Pancreas (tissue), 10 donors: ENCODE data around the gene LUZP2. TPM values are rescaled to one million over a fixed set of nuclear protein-coding genes. Genes with fewer than 3 reads are reported as not detected.

ENCODE experiments used
- ATAC-seq, 4 donors: fragments of 200-7000 bp; cut with Tn5 transposase; one replicate each; pipeline versions ENCODE4 v1.8.0 to v1.9.1; 2020; ENCODE audit warnings: mild to moderate bottlenecking in 4 of 4, moderate library complexity in 4 of 4
- DNase-seq, 6 donors: peaks; one replicate each; pipeline ENCODE4 v3.0.0-alpha.2; 2020
- FAIRE-seq: peaks from 2 replicates; lab custom pipeline; 2012; peaks lifted over from hg19 to GRCh38; lab: Jason Lieb, UNC
- H3K27ac ChIP-seq, 4 donors: fragments of 200-600 bp; sonication (generic); 1 replicate in 3 of 4; 2 replicates in 1 of 4; pipeline versions ENCODE4 v1.5.0 to v1.8.0; 2020
- H3K27me3 ChIP-seq, 4 donors: fragments of 200-600 bp; one replicate each; pipeline ENCODE4 v1.8.0; 2021
- H3K36me3 ChIP-seq, 3 donors: fragments of 200-600 bp; sonication (generic) in 1 of 3; one replicate each; pipeline versions ENCODE4 v1.5.0 to v1.8.0; 2020 to 2021
- H3K4me1 ChIP-seq, 3 donors: fragments of 200-600 bp; one replicate each; pipeline ENCODE4 v1.8.0; 2021
- H3K4me3 ChIP-seq, 4 donors: fragments of 200-600 bp; sonication (generic) in 2 of 4; one replicate each; pipeline versions ENCODE4 v1.5.0 to v1.8.0; 2020 to 2021
- H3K9me3 ChIP-seq, 4 donors: fragments of 200-600 bp; one replicate each; pipeline ENCODE4 v1.8.0; 2021
- CTCF ChIP-seq, 4 donors: fragments of 200-600 bp; sonication (generic) in 3 of 4; IDR thresholded peaks; one replicate each; pipeline versions ENCODE4 v1.5.0 to v1.8.0; 2021; ENCODE audit warnings: antibody characterized with exemption in 4 of 4
- WGBS, 2 donors: extraction: QIAGEN DNeasy Blood & Tissue Kit; methylation state at CpG; one replicate each; pipeline ENCODE4 v1.1.7; 2013; 5-methylcytosine and 5-hydroxymethylcytosine counted together
- intact Hi-C, 3 donors: fragments of 100-400 bp; cut with DNase I; formaldehyde crosslinking; loops; one replicate each; pipeline versions ENCODE4 v1.11.1 to v1.14.2; 2022
- polyA plus RNA-seq, 2 donors: library from polyadenylated mRNA; stranded (reverse); fragments of 200-250 nt; gene quantifications; one replicate each; pipeline ENCODE4 v1.2.3, GENCODE V29; 2013
- total RNA-seq, 6 donors: library from RNA; stranded (reverse); fragmentation: NEBNext Ultra II Directional in 4 of 6; extraction: Animal tissue kit (Norgen Biotek cat#: 25700) in 4 of 6; gene quantifications; one replicate each; pipeline versions ENCODE4 v1.2.1 to v1.2.4, GENCODE V29; 2021 to 2023
- donor health status: healthy with polysubstance abuse.
- donor health status: DM: no; HTN: no; CAD: no; lungs with moderate emphysema.
- donor health status: DM: no; HTN: no; CAD: no.
- donor health status: control.
- donor health status: control.
- donor health status: Bipolar disorder and iron deficiency.
- donor health status: DM: yes; HTN: yes; CAD: no.
- donor health status: DM: no; HTN: no; CAD: no.
- donor health status: DM: no; HTN: no; CAD: no.
- donor health status: DM: yes; HTN: yes; CAD: no.

LUZP2 gene
- total and polyA plus RNA-seq, 8 donors, result 0.04 to 0.19 (median 0.07) TPM; not detected in 3

- WGBS, 2 donors, result 77 to 86% methylated on average over 3 of the region's 3 CpGs
- FAIRE-seq (no peak), ATAC-seq (no peak)
Observed at GRCh38 chr11:24697522-24698111, 200.8 kb downstream of the LUZP2 start.

GRCh38 chr11:24704716-24705115, 207.9 kb downstream of the LUZP2 start:
- Histone ChIP-seq H3K36me3 (no peaks in the 10 kb centered on the region), H3K4me3 (no peak overlapping the region), H3K27me3 (no peaks in the 10 kb centered on the region), H3K27ac (no peak overlapping the region), H3K9me3 (no peaks in the 10 kb centered on the region), H3K4me1 (no peaks in the 10 kb centered on the region)
- ATAC-seq, result no peak
- intact Hi-C loops, result no loop called here
- no peak for FAIRE-seq
- TF ChIP-seq CTCF (IDR thresholded peaks at IDR 0.05), result no peak
- no peak for DNase-seq

More at GRCh38 chr11:24697522-24698111, 200.8 kb downstream of the LUZP2 start:
- Histone ChIP-seq H3K36me3 (no peaks in the 10 kb centered on the region), H3K9me3 (no peaks in the 10 kb centered on the region), H3K27ac (no peak overlapping the region), H3K4me3 (no peak overlapping the region), H3K27me3 (no peaks in the 10 kb centered on the region), H3K4me1 (no peaks in the 10 kb centered on the region)
- DNase-seq, result no peak
- no peak for TF ChIP-seq CTCF (IDR thresholded peaks at IDR 0.05)
- intact Hi-C loops, result no loop called here

GRCh38 chr11:24705474-24705873, 208.6 kb downstream of the LUZP2 start:
- FAIRE-seq, result no peak
- no peak for TF ChIP-seq CTCF (IDR thresholded peaks at IDR 0.05)
- no peak for DNase-seq

GRCh38 chr11:24708616-24709015, 211.8 kb downstream of the LUZP2 start:
- Histone ChIP-seq H3K9me3 (no peaks in the 10 kb centered on the region), H3K27me3 (no peaks in the 10 kb centered on the region), H3K4me1 (no peaks in the 10 kb centered on the region), H3K4me3 (no peak overlapping the region), H3K36me3 (no peaks in the 10 kb centered on the region), H3K27ac (no peak overlapping the region)
- intact Hi-C loops, result no loop called here
- DNase-seq (no peak), FAIRE-seq (no peak), ATAC-seq (no peak)
- TF ChIP-seq CTCF (IDR thresholded peaks at IDR 0.05), result no peak
- 83 to 91% methylated on average over 1 of the region's 1 CpG for WGBS, 2 donors

More at GRCh38 chr11:24705474-24705873, 208.6 kb downstream of the LUZP2 start:
- H3K9me3 ChIP-seq, result no peaks in the 10 kb centered on the region
- no peak for ATAC-seq
- no peaks in the 10 kb centered on the region for H3K4me1 ChIP-seq
- no peak overlapping the region for H3K4me3 ChIP-seq
- no peaks in the 10 kb centered on the region for H3K36me3 ChIP-seq
- intact Hi-C loops, result no loop called here
- no peaks in the 10 kb centered on the region for H3K27me3 ChIP-seq
- no peak overlapping the region for H3K27ac ChIP-seq

- TF ChIP-seq CTCF (IDR thresholded peaks at IDR 0.05), result no peak
- no peak overlapping the region for H3K4me3 ChIP-seq
- DNase-seq (no peak), FAIRE-seq (no peak), ATAC-seq (no peak)
- no peaks in the 10 kb centered on the region for H3K4me1 ChIP-seq
- WGBS, 2 donors, result 35 to 39% methylated on average over 2 of the region's 2 CpGs
- H3K9me3 ChIP-seq, result no peaks in the 10 kb centered on the region
- intact Hi-C loops, result no loop called here
- no peaks in the 10 kb centered on the region for H3K36me3 ChIP-seq
- no peak overlapping the region for H3K27ac ChIP-seq
- no peaks in the 10 kb centered on the region for H3K27me3 ChIP-seq
Observed at GRCh38 chr11:24709928-24710565, 213.2 kb downstream of the LUZP2 start.
